Stimulated activated CD4-positive, alpha-beta T cell treated with anti-CD3 and anti-CD28 coated beads, Interleukin-1b, Interleukin-23, amount 100 ng/mL, for 24 hours (primary cell): Measurements from ENCODE around the gene ARRDC3.
"Not testable (repeated sequence)": the region's sequence is repeated elsewhere in the genome, so short reads cannot be mapped to it uniquely, and the experiment has no call there.

Experiments
- DNase-seq, 4 experiments: peaks; one replicate each; pipeline ENCODE4 v3.0.0-alpha.2; 2020; ENCODE audit warnings: low read depth in 4 of 4, low spot score in 1 of 4

The ARRDC3 gene

DNA sequence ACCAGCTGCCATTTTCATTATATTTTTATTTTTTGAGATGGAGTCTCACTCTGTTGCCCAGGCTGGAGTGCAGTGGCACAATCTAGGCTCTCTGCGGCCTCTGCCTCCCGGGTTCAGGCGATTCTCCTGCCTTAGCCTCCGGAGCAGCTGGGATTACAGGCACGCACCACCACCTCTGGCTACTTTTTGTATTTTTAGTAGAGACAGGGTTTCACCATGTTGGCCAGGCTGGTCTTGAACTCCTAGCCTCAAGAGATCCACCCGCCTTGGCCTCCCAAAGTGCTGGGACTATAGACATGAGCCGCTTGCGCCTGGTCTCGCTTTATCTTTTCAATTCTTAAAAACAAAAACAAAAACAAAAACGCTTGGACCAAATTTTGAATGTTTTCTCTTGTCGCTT is 2.5 kb upstream of the ARRDC3 start:
- DNase-seq: not testable (repeated sequence)

DNA sequence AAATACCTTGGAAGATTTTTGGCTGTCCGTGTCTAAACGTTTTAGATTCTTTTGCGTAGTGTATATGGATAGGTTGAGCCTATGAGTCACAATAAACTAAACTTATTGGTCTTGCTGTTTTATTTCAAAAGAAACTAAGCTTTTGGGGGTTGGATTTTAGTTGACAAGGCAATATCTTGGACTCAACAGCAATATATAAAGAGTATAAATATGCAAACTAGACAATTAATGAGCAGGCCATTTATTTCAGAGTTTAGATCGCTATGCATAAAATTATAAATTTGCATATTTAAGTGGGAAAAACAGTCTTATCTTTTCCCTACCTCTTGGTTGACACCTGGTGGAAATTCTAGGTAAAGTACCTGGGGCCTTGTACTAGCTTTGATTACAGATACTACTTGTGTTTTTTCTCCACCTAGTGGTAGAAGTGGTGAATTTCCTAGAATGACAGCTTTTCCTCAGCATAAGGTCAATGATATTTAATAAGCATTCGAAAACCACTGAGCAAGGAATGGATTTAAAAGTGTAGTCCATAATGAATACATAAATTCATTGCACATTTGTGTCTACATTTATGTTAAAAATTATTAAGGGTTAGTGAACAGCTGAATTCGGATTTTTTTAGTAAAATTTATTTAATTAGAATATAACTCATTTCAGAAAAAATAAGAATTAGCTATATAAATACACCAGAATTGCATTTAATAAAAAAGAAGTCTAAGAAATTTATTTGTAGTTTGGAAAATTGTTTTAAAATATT is 1.7 kb upstream of the ARRDC3 start:
- no peak for DNase-seq

DNA sequence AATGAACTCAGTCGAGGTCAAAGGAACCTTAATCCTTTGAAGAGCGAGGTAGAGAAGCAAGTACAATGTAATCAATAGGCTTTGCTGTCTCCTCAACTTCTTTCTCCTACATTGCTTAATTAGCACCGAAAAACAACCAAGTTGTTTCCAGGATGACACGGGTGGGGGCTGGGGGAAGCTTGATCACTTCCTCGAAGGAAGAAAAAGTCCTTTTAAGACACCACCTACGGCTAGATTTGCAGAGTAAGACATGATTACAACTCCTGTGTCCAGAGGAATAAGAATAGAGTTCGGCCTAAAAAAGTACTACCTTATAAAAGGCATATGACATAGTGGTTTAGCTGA is 811 bp upstream of the ARRDC3 start:
- no peak for DNase-seq

DNA sequence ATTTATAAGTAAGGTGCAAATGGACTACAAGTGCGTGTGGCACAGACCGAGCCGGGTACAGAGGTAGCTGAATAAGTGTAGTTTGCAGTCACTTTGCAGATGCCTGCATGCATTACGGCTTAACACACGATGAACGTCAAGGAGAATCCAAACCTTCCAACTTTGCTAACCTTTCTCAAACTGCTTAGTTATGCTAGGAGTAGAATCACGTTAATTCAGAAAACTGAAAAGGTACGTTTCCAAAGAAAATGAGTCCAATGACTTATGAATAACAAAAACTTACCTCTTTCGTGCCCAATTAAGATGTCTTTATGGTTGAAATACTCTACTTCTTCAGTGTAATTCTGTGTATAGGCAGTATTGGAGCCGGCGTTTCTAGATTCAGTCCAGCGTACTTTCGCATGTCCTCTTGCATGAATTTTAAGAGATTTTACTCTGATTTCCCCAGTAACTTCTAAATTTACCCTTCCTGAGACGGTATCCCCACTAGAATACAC is 539 bp downstream of the ARRDC3 start:
- no peak for DNase-seq

DNA sequence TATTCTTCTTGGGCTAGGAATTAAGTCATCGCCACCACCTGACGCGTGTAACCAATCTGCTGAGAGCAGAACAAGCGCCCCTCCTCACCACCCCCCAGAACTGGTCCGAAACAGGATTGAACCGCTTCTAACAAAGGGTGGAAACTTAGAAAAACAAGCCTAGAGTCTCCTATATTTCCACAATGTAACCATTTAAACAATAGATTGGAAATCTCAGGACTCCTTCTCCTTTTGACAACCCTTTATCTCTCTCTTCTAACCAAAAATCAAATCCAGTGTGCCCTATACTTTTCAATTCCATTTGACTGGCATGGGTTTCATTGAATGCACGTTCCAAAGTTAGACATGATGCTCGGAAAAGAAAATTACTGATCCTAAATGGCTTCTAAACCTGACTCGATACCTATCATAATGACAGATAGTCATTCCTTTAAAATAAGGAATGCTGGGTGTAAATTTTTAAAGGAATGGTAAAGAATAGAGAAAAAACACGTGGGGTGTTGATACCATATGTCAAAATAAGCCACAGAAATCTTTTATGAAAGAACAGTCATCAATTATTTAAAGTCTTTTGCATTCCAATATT is 1.2 kb downstream of the ARRDC3 start:
- DNase-seq: peak in 2 of 4 experiments; percentile 45 to 52

DNA sequence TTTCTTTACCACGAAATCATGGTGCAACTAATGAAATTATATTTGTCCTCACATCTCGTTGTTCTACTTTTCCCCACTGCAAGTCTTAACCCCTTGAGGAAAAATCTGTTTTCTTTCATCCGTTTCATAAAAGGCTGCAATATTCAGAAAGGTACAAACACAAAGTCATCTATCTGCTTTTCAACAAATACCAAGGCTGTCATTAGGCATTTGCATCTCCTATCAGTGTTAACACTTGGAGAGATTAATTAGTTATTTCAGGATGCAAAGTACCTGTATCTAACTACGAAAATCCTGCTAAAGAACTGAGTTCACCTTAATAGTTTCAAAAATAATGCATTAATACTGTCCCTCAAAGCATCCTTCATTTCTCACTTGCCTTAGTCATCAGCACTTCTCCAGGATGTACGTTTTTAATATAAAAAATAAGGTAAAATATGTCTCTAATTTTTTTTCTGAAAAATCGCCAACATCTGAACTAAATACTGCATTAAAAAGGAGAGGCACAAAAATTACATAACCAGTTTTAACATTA is 1.8 kb downstream of the ARRDC3 start:
- no peak for DNase-seq

DNA sequence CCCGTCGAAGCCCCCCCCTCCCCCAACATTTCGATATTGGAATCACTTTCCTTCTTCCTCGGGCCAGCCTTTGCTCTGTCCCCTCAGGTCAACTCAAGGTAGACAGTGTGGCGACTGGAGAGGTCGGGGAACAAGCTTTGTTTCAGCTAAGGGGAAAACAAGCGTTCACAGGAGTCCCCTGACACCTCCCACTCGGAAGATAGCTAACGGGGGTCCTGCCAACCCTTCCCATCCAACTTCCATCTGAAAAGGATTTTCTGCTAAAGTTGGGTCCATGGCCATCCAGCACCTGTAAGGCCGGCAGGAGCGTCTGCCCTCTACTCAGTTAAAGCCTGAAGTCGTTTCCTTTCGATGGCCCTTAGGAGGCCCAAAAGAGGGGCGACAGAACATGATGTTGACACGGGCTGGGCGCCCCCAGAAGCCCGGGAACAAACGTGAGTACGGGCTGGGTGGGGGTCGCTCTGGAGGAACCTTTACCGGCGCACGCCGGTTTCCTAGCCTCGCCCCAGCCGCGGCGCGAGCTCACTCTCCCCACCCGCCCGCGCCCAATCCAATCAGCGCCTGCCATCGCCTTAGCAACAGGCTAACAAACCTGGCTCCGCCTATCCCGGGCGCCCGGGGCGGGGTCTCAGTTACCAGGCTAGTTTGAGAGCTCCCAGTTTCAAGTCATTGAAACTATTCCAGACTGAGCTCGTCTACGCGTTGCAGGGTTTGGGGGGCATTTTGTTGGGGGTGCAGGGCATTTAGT is 2.5 kb downstream of the ARRDC3 start:
- DNase-seq: peak; percentile 94 to 98 (median 96)

DNA sequence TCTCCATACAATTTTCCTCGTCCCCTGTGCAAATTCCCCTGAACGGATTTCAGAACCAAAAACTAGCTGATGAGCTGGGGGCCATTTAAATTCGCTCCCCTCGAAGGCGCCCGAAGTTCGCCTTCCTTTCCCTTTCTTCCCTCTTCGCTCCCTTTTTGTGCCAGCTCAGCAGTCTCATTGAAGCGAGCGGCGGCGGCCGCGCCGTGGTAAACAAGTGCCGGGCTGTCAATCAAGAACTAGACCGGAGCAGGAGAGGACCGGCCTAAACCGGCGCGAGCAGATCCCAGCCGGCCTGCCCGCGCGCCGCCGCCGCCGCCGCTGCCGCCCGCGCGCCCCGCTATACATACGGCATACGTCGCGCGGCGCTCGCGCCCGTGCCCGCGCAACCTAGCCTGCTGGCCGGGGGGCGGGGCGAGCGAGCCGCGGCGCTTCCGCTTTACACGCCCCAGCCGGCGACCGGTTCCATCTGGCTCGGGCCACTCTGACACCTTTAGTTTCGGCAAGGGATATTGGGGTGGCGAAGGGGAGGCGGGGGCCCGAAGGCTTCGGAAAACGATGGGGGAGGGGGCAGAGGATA is 3.1 kb downstream of the ARRDC3 start:
- DNase-seq: peak; percentile 88 to 92 (median 88)

DNA sequence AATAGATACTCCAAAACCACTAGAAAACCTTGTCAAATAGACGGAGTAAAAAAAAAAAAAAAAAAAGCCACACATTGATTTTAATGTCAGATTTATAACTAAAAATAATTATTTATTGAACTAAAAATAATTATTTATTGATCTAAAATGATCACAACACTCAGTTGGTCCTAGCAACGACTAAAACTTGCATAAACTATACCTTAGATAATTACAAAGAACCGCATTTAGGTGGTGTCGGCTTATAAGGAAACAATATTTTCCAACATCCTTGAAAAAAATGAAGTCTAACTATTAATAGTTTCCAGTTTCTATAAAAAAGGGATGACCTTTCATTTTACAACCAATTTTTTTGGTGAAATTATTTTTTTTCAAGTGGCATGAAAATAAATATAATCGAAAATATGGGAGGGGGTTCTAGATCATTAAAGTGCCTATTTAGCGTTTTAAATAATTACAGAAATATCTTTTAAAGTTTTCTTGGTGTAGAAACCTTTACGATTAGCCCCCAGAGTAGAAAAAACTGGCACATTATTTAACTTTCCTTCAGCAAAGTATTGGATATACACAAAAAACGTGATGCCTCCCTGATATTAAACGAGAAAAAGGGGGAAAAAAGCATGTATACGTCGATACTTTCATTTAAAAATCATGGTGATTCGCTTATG is 3.7 kb downstream of the ARRDC3 start:
- no peak for DNase-seq

DNA sequence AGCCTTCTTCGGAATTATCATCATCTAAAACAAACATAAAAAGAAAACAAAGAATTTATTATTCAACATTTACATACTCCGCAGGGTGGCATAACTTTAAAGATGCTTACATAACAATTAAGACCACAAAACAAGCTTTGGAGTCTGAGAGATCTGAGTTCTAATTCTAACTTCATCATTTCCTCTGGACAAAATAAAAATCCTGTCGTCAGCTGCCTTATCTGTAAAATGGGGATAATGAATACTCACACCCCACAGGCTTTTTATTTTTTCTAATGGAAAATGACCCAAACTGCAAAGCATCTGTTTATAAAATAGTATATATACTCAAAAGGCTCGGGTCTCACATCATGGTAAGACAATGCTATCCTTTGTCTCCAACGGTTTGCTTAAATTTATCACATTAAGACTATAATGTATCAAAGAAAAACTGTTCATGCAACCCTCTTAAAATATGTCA is 4.3 kb downstream of the ARRDC3 start:
- no peak for DNase-seq

DNA sequence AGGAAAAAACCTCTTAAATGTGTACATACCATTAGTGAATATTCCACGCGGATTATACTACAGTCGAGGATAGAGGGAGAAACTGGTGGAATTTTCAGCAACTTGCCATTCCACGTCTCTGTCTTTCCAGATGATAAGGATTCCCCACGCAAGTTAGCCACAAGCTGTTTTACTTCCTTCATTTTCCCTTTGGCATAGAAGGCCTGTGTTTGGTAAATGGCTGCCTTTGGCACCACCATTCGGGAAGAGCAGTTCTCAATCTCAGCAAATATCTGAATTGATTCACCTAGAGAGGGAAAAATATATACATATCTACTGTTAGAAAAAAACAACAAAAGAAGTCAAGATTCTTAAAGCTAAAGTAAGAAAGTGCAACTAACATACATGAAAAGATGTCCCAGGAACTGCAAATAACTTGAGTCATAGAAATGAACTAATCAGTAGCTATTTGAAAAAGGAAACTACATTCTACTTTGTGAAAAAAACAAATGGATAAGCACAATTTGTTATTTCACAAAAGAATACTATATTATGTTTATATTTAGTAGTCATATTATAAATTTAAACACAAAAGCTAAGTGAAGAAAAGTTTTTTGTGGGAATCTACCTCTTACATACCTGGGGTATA is 8.1 kb downstream of the ARRDC3 start:
- no peak for DNase-seq

DNA sequence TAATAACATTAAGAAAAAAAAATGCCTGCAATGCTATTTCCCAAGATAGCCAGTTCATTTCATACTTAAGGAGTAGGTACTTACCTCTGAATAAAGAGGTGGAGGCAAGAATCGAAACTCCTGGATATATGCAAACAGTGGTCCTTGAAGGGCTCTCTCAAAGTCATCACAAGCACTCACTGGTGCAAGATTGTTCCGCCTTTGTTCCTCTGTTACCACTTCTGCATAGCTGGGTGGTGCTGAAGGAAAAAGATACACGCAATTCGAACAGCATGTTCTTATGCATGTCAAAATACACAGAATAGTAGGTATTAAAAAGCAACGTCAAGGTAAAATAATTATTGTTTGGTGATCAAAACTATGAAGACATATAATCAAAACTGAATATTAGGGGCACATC is 9.5 kb downstream of the ARRDC3 start:
- DNase-seq: no peak

DNA sequence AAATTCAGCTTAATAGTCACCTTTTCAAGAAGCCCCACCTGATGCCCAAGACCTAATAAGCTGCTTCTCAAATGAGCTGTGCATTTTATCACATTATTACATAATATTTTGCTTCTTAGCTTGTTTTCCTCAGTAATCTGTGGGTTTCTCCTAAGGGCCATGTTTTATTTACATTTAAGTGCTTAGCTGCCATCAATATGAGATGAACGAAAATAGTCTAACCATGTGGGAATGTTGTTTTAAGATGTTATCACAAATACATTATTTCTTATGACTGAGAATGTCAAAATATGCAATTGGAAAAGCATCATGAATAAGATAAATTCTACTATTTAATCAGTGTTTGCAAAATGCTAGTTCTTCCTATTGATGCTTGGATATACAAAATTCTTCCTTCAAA is 10.1 kb downstream of the ARRDC3 start:
- DNase-seq: no peak

DNA sequence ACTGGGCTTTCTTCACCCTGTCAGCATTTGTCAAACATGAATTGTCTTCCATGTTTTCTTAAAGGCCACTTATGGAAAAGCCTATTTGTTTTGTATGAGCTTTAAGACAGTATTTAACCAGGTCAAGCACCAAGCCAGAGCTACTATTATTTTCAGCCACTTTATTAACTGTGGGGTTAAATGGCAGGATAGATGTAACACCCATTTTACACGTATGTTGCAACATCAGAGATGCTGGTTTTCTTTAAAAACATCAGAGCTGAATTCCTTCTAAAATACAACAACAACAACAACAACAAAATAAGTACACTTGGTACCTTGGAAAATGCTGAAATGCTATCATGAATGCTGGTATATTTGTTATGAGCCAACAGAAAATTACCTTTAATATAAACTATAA is 13.6 kb downstream of the ARRDC3 start:
- no peak for DNase-seq

DNA sequence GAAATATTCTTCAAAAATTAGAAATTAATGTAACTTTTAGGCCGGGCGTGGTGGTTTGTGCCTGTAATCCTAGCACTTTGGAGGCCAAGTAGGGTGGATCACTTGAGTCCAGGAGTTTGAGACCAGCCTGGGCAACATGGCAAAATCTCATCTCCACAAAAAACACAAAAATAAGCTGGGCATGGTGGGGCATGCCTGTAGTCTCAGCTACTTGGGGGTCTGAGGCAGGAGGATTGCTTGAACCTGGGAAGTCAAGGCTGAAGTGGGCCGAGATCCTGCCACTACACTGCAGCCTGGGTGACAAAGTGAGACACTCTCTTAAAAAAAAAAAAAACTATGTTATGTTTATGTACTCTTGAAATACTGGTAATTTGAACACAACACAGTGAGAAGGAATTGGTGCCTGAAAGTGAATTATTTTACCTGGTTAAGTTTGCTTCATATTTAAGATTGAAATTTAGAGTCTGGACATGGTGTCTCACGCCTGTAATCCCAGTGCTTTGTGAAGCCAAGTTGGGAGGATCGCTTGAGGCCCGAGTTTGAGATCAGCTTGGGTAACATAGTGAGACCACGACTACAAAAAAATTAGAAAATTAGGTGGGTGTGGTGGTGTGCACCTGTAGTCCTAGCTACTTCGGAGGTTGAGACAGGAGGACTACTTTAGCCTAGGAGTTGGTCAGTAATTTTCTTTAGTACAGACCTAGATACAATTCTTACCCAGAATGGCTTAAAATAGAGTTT is 15.0 kb downstream of the ARRDC3 start:
- DNase-seq: no peak

DNA sequence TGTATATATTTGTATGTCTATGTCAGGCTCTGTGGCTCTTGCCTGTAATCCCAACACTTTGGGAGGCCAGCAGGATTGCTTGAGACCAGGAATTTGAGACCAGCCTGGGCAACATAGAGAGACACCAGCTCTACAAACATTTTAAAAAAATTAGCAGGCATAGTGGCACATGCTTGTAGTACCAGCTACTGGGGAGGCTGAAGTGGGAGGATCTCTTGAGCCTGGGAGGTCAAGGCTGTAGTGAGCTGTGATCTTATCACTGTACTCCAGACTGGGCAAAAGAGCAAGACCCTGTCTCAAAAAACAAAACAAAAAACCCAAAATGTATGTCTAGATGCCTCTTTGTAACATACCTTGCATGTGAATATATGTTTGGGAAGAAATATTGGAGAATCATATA is 15.8 kb downstream of the ARRDC3 start:
- DNase-seq: no peak

DNA sequence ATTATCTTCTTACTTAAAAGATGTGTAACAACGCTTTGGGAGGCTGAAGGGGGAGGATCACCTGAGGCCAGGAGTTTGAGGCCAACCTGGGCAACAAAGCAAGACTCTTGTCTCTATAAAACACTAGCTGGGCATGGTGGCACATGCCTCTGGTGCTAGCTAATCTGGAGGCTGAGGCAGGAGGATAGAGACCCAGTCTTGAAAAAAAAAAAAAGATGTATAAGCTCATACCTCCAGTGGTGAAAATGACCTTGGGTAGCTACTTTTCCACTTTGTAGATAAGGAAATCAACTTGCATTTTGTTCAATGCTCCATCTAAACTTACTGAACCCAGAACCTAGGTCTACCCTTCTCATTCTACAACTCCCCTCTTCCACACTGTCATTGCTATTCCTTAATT is 16.6 kb downstream of the ARRDC3 start:
- no peak for DNase-seq

DNA sequence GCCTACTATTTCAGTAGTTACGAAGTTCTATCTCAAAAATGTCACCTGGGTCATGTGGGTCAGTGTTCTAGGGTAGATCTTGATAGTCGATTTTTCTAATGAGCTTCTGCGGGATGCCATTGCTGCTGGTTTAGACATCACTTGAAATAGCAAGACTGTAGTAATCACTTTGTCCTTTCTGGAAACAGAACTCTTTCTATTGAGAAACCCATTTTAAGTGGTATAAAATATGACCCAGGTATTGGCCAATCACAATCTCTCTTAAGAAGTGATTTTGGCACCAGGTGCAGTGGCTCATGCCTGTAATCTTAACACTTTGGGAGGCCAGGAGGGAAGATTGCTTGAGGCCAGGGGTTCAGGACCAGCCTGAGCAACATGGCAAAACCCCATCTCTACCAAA is 17.6 kb downstream of the ARRDC3 start:
- DNase-seq: no peak

DNA sequence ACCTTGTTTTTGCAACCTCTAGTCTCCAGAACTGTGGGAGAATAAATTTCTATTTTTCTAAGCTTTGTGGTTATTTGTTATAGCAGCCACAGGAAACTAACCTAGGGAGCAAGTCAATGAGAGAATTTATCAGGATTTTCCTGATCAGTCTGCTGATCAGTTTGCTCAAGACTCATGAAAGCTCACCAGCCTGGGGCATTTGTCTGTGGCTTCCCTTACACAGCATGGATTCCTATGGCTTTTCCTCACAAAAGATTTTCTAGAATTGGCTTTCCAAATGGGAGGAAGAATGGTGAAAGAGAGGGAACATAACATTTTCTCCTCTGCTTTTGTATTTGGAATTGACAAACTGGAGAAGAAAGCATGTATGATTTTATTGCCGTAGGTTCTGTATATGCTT is 20.2 kb downstream of the ARRDC3 start:
- no peak for DNase-seq

DNA sequence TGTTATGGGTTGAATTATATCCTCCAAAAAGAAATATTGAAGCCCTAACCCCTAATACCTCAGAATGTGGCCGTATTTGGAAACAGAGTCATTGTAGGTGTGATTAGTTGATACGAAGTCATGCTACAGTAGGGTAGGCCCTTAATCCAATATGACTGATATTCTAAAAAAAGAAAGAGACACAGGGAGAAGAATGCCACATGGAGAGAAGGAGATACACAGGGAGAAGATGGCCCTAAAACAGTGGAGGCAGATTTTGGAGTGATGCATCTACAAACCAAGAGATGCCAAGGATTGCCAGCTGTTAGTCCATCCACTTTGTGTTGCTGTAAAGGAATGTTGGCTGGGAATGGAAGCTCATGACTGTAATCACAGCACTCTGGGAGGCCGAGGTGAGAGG is 21.3 kb downstream of the ARRDC3 start:
- no peak for DNase-seq
